MCF 10A (cell line): ENCODE results near the gene CELSR1. TPM values are rescaled to one million over a fixed set of nuclear protein-coding genes. Genes with fewer than 3 reads are reported as not detected.

Source experiments
- BruUV-seq: library from RNA; stranded (reverse); fragments of 400-500 nt; replicated peaks from 2 replicates; lab custom pipeline; 2021; lab: Mats Ljungman, UMichigan
- CTCF ChIA-PET: fragments of 300-600 bp; sonication (Branson Sonifier 250); formaldehyde crosslinking; extraction: SDS; loops from one replicate; lab custom pipeline; 2021; ENCODE audit warnings: antibody characterized with exemption, inconsistent platforms; lab: Yijun Ruan, JAX
- POLR2A ChIA-PET: fragments of 300-600, 350-650 bp; sonication (Branson Sonifier 250); formaldehyde crosslinking; extraction: SDS; loops from one replicate; lab custom pipeline; 2020; ENCODE audit warnings: antibody characterized with exemption, inconsistent platforms; lab: Yijun Ruan, JAX
- DNase-seq: peaks from one replicate; pipeline ENCODE4 v3.0.0-alpha.2; 2018; ENCODE audit not compliant: unreplicated experiment
- H3K27ac Mint-ChIP-seq: one replicate; pipeline ENCODE4 v1.8.0; 2022; ENCODE audit warnings: mild to moderate bottlenecking, low read depth, mixed read lengths; ENCODE audit not compliant: unreplicated experiment
- H3K27me3 Mint-ChIP-seq: one replicate; pipeline ENCODE4 v1.8.0; 2022; ENCODE audit warnings: mixed read lengths; ENCODE audit not compliant: insufficient read depth, unreplicated experiment
- H3K36me3 Mint-ChIP-seq: one replicate; pipeline ENCODE4 v1.8.0; 2022; ENCODE audit warnings: mild to moderate bottlenecking, moderate library complexity, mixed read lengths; ENCODE audit not compliant: insufficient read depth, unreplicated experiment
- H3K4me1 Mint-ChIP-seq: one replicate; pipeline ENCODE4 v1.8.0; 2022; ENCODE audit warnings: mixed read lengths; ENCODE audit not compliant: insufficient read depth, unreplicated experiment
- H3K4me3 Mint-ChIP-seq: one replicate; pipeline ENCODE4 v1.8.0; 2022; ENCODE audit warnings: mild to moderate bottlenecking, moderate library complexity, mixed read lengths; ENCODE audit not compliant: unreplicated experiment
- H3K9me3 Mint-ChIP-seq: one replicate; pipeline ENCODE4 v1.8.0; 2022; ENCODE audit warnings: mixed read lengths; ENCODE audit not compliant: unreplicated experiment
- intact Hi-C: fragments of 100-400 bp; cut with micrococcal nuclease; formaldehyde crosslinking; loops from 2 replicates; pipeline ENCODE4 v1.14.1; 2022
- total RNA-seq: library from RNA; stranded (reverse); gene quantifications from 2 replicates; pipeline ENCODE4 v1.2.3, GENCODE V29; 2022
- TF ChIP-seq, protein P1 (sequence below): fragments of 200-600 bp; IDR thresholded peaks from one replicate; pipeline ENCODE4 v1.8.0; 2022; ENCODE audit warnings: antibody characterized with exemption, mild to moderate bottlenecking; ENCODE audit not compliant: unreplicated experiment

The CELSR1 gene
- total RNA-seq, 1 experiment from 2014 or later = 49.1 TPM

DNA sequence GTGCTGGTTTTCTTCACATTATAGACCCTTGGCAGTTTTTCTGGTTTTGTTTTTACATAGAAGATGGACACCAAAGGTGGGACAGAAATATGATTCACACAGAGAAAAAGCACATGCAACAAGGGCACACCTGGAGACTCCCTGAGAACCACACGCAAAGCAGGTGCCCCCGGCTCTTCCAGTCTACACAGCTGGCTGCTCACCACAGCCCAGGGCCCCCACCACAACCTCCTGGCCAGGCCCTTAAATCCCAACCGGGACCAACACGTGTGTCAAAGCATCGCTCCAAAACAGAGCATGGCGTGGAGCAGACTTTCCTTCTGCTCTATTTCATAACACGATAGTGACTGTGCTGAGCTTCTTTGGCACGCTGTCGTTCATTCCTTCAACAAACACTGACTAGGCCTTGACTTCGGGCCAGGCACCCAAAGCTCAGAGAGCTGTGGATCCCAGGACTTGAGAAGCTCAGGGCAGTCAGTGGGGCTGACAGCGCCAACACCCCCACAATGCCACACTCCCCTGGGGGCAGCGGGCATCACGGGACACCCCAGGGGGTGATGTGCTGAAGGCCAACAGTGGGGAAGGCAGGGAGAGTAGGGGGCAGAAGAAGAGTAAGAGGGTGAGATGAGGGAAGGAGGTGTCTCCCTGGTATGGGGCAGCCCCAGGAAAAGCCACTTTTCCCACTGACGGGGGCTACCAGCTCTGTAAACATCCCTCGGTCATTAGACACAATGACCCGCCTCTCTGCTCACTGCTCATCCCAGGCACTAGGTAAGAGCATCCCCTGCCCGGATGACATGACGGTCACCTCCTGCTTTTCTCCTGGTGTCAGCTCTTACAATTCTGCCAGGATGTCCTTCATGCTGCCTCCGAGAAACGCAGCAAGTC lies 26.0 kb downstream of the CELSR1 start:
- Mint-ChIP-seq H3K27me3 (no peaks in the 10 kb centered on the region), H3K4me1 (peaks cover 23% of the 10 kb centered on the region), H3K4me3 (no peak overlapping the region), H3K36me3 (peaks cover 10% of the 10 kb centered on the region), H3K9me3 (no peaks in the 10 kb centered on the region), H3K27ac (no peak overlapping the region)
- BruUV-seq = no TSS peak
- no peak for DNase-seq
- ChIA-PET CTCF (interaction anchor here (1.7 kb wide), 1 partner anchor 143 kb away, joined by 5 read pairs; no protein-coding TSS in a partner anchor), POLR2A (no interaction called here)
- TF ChIP-seq, protein P1, sequence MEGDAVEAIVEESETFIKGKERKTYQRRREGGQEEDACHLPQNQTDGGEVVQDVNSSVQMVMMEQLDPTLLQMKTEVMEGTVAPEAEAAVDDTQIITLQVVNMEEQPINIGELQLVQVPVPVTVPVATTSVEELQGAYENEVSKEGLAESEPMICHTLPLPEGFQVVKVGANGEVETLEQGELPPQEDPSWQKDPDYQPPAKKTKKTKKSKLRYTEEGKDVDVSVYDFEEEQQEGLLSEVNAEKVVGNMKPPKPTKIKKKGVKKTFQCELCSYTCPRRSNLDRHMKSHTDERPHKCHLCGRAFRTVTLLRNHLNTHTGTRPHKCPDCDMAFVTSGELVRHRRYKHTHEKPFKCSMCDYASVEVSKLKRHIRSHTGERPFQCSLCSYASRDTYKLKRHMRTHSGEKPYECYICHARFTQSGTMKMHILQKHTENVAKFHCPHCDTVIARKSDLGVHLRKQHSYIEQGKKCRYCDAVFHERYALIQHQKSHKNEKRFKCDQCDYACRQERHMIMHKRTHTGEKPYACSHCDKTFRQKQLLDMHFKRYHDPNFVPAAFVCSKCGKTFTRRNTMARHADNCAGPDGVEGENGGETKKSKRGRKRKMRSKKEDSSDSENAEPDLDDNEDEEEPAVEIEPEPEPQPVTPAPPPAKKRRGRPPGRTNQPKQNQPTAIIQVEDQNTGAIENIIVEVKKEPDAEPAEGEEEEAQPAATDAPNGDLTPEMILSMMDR = no peak
- intact Hi-C loops = no loop called here

DNA sequence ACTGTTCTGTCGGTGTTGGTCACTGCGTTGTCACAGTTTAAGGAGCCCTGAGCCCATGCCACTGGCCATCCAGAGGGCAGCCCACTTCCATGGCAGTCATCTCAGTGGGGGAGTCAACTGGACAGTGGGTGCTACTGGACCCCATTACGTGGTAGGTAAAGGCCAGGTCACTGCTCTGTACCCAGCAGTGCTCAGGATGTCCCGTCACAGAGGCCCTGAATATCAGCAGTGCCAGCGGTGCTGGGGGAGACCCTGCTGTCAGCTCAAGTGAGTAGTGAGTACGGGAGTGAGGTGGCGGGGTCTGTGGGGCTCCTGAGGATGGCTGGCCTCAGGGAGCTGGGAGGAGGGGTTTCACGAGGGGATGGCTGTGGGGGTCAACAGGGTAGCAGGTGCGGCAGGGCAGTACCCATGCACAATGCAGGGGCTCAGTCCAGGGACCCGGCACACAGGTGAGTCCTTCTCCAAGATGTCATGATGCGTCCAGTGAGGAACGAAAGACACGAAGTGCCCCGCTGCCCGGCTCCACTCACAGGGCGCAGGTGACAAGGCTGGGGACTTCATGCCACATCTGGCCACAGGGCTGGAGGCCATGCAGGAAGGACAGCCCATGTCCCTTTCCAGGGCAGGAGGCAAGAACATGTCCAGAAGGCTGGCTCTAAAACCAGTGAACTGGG lies 27.9 kb downstream of the CELSR1 start:
- ChIA-PET CTCF (interaction anchor here (0.6 to 1.7 kb wide), 4 partner anchors 32 to 144 kb away, joined by 3 to 5 read pairs (median 4); no protein-coding TSS in a partner anchor), POLR2A (no interaction called here)
- BruUV-seq = no TSS peak
- no peaks in the 10 kb centered on the region for H3K9me3 Mint-ChIP-seq
- H3K36me3 Mint-ChIP-seq = peaks cover 6% of the 10 kb centered on the region
- H3K4me3 Mint-ChIP-seq = no peak overlapping the region
- H3K4me1 Mint-ChIP-seq = peaks cover 13% of the 10 kb centered on the region
- intact Hi-C loops = no loop called here
- TF ChIP-seq, protein P1 = no peak
- H3K27me3 Mint-ChIP-seq = no peaks in the 10 kb centered on the region
- DNase-seq = no peak
- H3K27ac Mint-ChIP-seq = no peak overlapping the region

DNA sequence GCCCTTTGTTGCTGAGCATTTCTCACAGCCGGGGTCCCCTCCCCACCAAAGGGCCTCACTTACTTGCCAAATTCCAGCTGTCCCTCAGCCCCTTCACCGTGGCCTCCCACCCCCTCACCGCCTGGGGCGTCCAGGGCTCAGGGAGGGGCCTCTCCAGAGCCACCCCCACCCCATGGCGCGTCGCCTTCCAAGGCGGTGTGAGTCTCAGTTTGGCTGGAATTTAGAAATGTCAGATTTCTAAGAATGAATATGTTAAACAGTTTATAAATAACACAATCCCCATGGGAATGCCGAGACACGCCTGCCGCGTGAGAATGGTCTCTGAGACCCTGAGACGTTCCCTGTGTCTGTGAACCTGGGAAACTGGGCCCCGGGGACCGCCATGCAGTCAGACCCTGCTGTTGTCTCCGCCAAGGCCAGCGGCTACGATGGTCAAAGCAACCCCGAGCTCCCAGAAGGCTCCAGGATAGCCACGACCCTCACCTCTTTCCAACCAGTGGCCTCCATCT lies 28.9 kb downstream of the CELSR1 start:
- H3K36me3 Mint-ChIP-seq = peaks cover 6% of the 10 kb centered on the region
- H3K27ac Mint-ChIP-seq = no peak overlapping the region
- H3K4me3 Mint-ChIP-seq = no peak overlapping the region
- no TSS peak for BruUV-seq
- TF ChIP-seq, protein P1 = no peak
- no peaks in the 10 kb centered on the region for H3K27me3 Mint-ChIP-seq
- H3K4me1 Mint-ChIP-seq = peaks cover 6% of the 10 kb centered on the region
- ChIA-PET CTCF (no interaction called here), POLR2A (no interaction called here)
- intact Hi-C loops = no loop called here
- no peaks in the 10 kb centered on the region for H3K9me3 Mint-ChIP-seq
- no peak for DNase-seq
